GM18951 (cell line): ENCODE measurements around the gene GALNT2.

Experiments used
- POLR2A ChIP-seq: IDR thresholded peaks from 4 replicates; pipeline ENCODE4 v1.6.1; 2011; ENCODE audit warnings: mild to moderate bottlenecking; ENCODE audit not compliant: insufficient read length, insufficient read depth; ENCODE audit errors: extremely low read depth
- in situ Hi-C: fragments of 300-500 bp; cut with MboI; formaldehyde crosslinking; loops from one replicate; pipeline ENCODE4 v1.12.0; 2022; ENCODE audit warnings: low sequenced_read_pairs, mixed read lengths, inconsistent platforms; ENCODE audit not compliant: unreplicated experiment

Gene GALNT2

GRCh38 chr1:230098723-230099122 lies 31.7 kb downstream of the GALNT2 start:
- in situ Hi-C loops, result no loop called here
- no peak for TF ChIP-seq POLR2A

- in situ Hi-C loops, result no loop called here
- TF ChIP-seq POLR2A, result no peak
Observed at GRCh38 chr1:230099465-230099864, 32.4 kb downstream of the GALNT2 start.

GRCh38 chr1:230100932-230101331 lies 33.9 kb downstream of the GALNT2 start:
- in situ Hi-C loops, result no loop called here

GRCh38 chr1:230101556-230101955 lies 34.5 kb downstream of the GALNT2 start:
- no peak for TF ChIP-seq POLR2A
- in situ Hi-C loops, result no loop called here

More at GRCh38 chr1:230100932-230101331, 33.9 kb downstream of the GALNT2 start:
- TF ChIP-seq POLR2A, result no peak

- in situ Hi-C loops, result no loop called here
- TF ChIP-seq POLR2A, result no peak
Observed at GRCh38 chr1:230102046-230102445, 35.0 kb downstream of the GALNT2 start.

- no peak for TF ChIP-seq POLR2A
- in situ Hi-C loops, result no loop called here
Observed at GRCh38 chr1:230102472-230102871, 35.4 kb downstream of the GALNT2 start.

- no peak for TF ChIP-seq POLR2A
- in situ Hi-C loops, result no loop called here
Observed at GRCh38 chr1:230103306-230104173, 36.5 kb downstream of the GALNT2 start.

- in situ Hi-C loops, result no loop called here
- peak; percentile 28 for TF ChIP-seq POLR2A
Observed at GRCh38 chr1:230104395-230105244, 37.6 kb downstream of the GALNT2 start.

GRCh38 chr1:230105245-230105753 lies 38.3 kb downstream of the GALNT2 start:
- no peak for TF ChIP-seq POLR2A
- in situ Hi-C loops, result no loop called here

GRCh38 chr1:230105754-230106625 lies 39.0 kb downstream of the GALNT2 start:
- no peak for TF ChIP-seq POLR2A
- in situ Hi-C loops, result no loop called here

GRCh38 chr1:230107941-230108340 lies 40.9 kb downstream of the GALNT2 start:
- TF ChIP-seq POLR2A, result no peak
- in situ Hi-C loops, result no loop called here

- TF ChIP-seq POLR2A, result no peak
- in situ Hi-C loops, result no loop called here
Observed at GRCh38 chr1:230108580-230108979, 41.5 kb downstream of the GALNT2 start.
